Mesodermal cell (in vitro differentiated cells): ENCODE data around the gene POLQ. TPM values are rescaled to one million over a fixed set of nuclear protein-coding genes. Genes with fewer than 3 reads are reported as not detected.
"Not testable (repeated sequence)": the region's sequence is repeated elsewhere in the genome, so short reads cannot be mapped to it uniquely, and the experiment has no call there.

Experiments
- H3K27ac ChIP-seq: 2 replicates; pipeline ENCODE4 v1.7.0; 2013; ENCODE audit warnings: mild to moderate bottlenecking, low read depth, low read length, moderate library complexity; ENCODE audit not compliant: severe bottlenecking
- H3K36me3 ChIP-seq: 2 replicates; pipeline ENCODE4 v1.7.1; 2013; ENCODE audit warnings: mild to moderate bottlenecking, low read length, moderate library complexity; ENCODE audit not compliant: control insufficient read depth, insufficient read depth
- H3K4me1 ChIP-seq: one replicate; pipeline ENCODE4 v1.7.1; 2013; ENCODE audit warnings: mild to moderate bottlenecking, low read length; ENCODE audit not compliant: insufficient read depth, control insufficient read depth, poor library complexity, severe bottlenecking
- H3K4me3 ChIP-seq: 2 replicates; pipeline ENCODE4 v1.7.0; 2013; ENCODE audit warnings: low read length, control low read depth, mild to moderate bottlenecking; ENCODE audit not compliant: insufficient read depth, poor library complexity, severe bottlenecking; ENCODE audit errors: extremely low read depth
- H3K9me3 ChIP-seq: 2 replicates; pipeline ENCODE4 v1.7.1; 2013; ENCODE audit warnings: mild to moderate bottlenecking, low read length, moderate library complexity; ENCODE audit not compliant: control insufficient read depth
- WGBS, 2 experiments: methylation state at CpG; one replicate each; pipeline ENCODE4 v1.1.5; 2013; ENCODE audit warnings: missing lambda C conversion rate in 2 of 2; ENCODE audit not compliant: insufficient coverage in 2 of 2; 5-methylcytosine and 5-hydroxymethylcytosine counted together
- polyA plus RNA-seq, 2 experiments: library from polyadenylated mRNA; stranded (reverse); fragments of 50-300 nt; gene quantifications; one replicate each; pipeline ENCODE4 v1.2.3, GENCODE V29; 2013

Gene POLQ
- 5.8 TPM for polyA plus RNA-seq (2013, experiment 1 of 2)
- polyA plus RNA-seq (2013, experiment 2 of 2) = 5.6 TPM

DNA sequence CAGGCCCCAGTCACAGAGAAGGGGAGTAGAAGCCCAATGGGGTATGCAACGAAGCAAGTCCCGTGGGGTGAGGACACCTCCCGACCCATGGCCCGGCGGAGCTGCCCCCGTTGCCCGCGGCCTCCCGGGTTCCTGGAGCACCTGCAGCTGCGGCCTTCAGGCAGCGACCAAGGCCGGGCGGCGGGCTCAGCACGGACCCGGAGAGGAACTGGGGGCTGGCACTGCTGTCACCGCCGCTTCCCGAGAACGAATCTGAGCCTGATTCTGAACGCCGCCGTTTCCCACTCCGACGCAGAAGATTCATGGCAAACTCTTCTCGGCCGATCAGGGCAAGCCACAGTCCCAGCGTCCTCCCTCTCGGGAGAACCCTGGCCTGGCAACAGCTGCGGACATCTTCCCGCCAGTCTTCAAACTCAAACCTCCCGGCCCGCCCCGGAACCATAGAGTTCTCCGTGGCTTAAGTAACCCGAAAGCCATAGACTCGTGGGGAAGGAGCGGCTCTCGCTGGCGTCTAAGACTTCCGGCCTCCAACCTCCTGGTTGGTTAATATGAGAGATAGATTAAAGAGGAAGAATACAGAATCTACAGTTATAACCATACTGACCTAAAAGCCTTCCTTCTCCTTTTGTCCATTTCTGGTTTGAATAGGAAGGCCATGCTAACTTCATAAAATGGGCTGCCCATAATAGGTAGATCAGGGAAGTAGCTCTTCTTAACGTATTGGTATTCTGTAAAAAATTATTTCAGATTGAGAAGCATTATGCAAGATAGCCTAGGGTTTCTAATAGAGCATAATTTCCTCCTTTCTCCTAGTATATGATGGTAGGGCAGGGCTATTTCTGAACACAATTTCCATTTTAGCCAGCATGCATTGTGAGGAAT lies at the start of gene POLQ:
Gene POLQ, minus strand, starts transcription at position 415 of the 882 bp plus-strand sequence. Its CDS starts 111 bp downstream, at position 304.
- H3K4me1 ChIP-seq = peaks cover 3% of the 10 kb centered on the region
- WGBS, 2 experiments = 0 to 1% methylated on average over 32 to 33 of the region's 42 CpGs
- H3K27ac ChIP-seq = peak within 1 kb of the TSS; percentile 2
- H3K4me3 ChIP-seq = peak within 1 kb of the TSS; percentile 70
- no peaks in the 10 kb centered on the region for H3K9me3 ChIP-seq
- H3K36me3 ChIP-seq = peaks cover 27% of the 10 kb centered on the region

DNA sequence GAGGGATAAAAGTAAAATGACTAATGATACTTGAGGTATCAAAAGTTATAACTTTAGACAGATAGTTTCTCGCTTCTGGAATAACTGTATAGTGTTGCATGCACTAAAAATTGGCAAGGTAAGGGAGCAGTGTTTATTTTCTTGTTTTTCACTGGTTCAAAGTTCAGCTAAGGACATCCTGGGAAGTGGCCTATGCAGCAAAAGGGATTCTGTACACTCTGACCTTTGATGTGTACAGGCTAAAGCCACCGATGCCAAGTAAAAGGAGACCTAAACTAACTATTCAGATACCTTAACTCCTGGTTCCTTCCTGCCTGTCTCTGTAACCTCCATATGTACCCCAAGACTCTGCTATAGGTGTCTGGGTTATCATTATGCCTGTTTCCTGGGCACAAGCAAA lies 49.1 kb upstream of the POLQ start:
- Histone ChIP-seq H3K9me3 (no peaks in the 10 kb centered on the region), H3K4me1 (no peaks in the 10 kb centered on the region), H3K27ac (no peak overlapping the region), H3K36me3 (no peaks in the 10 kb centered on the region), H3K4me3 (no peak overlapping the region)
- WGBS, 2 experiments = 84 to 100% methylated on average over 2 of the region's 2 CpGs

DNA sequence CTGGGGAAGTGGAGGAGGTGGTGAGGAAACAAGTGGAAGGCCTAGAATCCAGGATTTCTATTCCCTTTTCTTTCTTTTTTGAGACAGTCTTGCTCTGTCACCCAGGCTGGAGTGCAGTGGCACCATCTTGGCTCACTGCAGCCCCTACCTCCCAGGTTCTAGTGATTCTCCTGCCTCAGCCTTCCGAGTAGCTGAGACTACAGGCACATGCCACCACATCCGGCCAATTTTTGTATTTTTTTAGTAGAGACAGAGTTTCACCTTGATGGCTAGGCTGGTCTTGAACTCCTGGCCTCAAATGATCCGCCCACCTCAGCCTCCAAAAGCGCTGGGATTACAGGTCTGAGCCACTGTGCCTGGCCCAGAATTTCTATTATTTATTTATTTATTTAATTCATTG lies 48.0 kb upstream of the POLQ start:
- WGBS, 2 experiments = 86 to 87% methylated on average over 1 to 3 of the region's 4 CpGs
- H3K9me3 ChIP-seq, H3K36me3 ChIP-seq, H3K4me3 ChIP-seq, H3K4me1 ChIP-seq, H3K27ac ChIP-seq: not testable (repeated sequence)

DNA sequence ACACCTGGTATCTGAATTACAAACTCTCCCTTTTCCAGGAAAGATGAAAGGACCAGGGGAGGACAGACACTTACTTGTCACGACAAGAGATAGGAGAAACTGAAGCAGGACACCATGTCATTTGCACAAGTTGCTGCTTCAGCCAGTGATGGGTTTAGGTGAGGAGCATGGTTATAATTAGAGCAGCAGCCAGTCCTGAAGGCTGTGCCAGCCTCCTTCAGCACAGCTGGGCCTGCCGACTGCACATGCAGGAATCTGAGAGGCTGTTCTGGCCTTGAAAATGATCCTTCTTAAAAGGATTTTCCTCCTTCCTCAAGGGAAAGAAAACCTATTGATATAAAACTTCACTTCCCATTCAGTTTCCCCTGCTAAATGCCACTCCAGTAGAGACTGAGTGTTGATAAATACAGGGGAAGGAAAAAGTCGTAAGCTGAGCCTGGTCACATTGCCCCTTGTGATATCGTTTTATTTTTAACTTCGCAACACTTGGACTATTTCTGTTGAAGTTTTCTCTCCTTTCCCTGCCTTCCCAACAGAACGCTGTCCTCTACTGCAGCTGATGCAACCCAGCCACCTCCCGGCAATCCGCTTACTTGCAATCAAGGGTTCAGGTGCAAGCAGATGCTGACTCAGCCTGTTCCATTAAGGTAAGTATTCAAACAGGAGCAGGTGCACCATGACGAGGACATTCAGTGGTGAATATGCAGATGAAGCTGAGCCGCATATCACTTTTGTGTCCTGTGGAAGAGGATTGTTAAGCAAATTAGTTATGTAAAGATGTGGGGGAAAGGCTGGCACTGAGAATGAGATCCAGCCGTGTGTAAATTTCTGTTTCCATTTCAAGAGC lies 47.3 kb upstream of the POLQ start, which contains the start of gene FBXO40:
Gene FBXO40, plus strand, starts transcription at position 524 of the 847 bp plus-strand sequence. CDS start 27,197 bp downstream, outside the sequence.
- 30 to 33% methylated on average over 5 to 7 of the region's 11 CpGs for WGBS, 2 experiments
- H3K27ac ChIP-seq = no peak within 1 kb of the TSS
- no peaks in the 10 kb centered on the region for H3K9me3 ChIP-seq
- H3K4me1 ChIP-seq = no peaks in the 10 kb centered on the region
- H3K36me3 ChIP-seq = no peaks in the 10 kb centered on the region
- no peak within 1 kb of the TSS for H3K4me3 ChIP-seq

DNA sequence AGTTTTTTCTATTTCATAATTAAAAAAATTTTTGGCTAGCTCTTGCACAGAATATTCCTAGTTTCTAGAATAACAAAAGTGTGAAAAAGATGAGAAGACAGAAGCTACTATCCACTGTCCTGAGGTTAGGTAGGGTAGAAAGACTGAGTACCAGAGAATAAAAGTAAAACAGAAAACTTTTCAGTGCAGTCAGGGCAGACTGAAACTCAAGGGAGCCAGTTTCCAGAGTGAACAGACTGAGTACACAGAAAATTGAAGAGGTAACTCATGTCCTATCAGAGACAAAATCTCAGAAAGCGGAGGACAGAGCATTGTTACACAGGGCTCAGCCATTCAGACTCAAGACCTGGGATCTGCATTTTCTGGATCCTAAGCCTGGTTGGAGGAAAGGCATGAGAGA lies 38.6 kb upstream of the POLQ start:
- no peaks in the 10 kb centered on the region for H3K36me3 ChIP-seq
- H3K9me3 ChIP-seq = no peaks in the 10 kb centered on the region
- H3K27ac ChIP-seq = no peak overlapping the region
- H3K4me1 ChIP-seq = no peaks in the 10 kb centered on the region
- H3K4me3 ChIP-seq = no peak overlapping the region
- WGBS, 2 experiments = 89% methylated on average over 1 of the region's 1 CpG

DNA sequence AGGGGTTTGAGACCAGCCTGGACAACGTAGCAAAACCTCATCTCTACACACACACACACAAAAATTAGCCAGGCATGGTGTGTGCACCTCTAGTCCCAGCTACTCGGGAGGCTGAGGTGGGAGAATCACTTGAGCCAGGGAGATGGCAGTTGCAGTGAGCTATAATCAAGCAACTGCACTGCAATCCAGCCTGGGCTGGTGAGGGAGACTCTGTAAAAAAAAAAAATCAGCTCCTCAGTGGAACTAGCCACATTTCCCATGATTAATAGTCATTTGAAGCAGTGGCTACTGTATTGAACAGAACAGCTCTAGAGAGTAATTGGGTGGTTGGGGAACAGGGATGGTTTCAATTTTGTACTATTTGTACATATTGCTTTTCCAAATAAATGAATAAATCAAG lies 35.9 kb upstream of the POLQ start:
- no peak overlapping the region for H3K4me3 ChIP-seq
- WGBS, 2 experiments = 71% methylated on average over 1 of the region's 2 CpGs; no CpG with 5 or more reads in 1 of the 2 experiments
- H3K4me1 ChIP-seq = no peaks in the 10 kb centered on the region
- no peaks in the 10 kb centered on the region for H3K36me3 ChIP-seq
- no peaks in the 10 kb centered on the region for H3K9me3 ChIP-seq
- no peak overlapping the region for H3K27ac ChIP-seq

DNA sequence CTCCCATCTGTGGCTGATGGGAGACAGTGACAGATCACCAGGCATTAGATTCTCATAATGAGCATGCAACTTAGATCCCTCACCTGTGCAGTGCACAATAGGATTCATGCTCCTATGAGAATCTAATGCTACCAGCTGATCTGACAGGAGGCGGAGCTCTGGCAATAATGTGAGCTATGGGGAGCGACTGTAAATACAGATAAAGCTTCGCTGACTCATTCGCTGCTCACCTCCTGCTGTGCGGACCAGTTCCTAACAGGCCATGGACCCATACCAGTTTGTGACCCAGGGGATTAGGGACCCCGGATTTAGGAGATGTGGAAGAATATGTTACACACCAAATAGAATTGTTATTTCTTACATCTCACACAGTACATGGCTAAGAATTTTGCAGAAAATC lies 28.7 kb upstream of the POLQ start:
- Histone ChIP-seq H3K36me3 (no peaks in the 10 kb centered on the region), H3K27ac (no peak overlapping the region), H3K4me3 (no peak overlapping the region), H3K4me1 (no peaks in the 10 kb centered on the region), H3K9me3 (no peaks in the 10 kb centered on the region)
- WGBS, 2 experiments = 79 to 80% methylated on average over 4 of the region's 6 CpGs

DNA sequence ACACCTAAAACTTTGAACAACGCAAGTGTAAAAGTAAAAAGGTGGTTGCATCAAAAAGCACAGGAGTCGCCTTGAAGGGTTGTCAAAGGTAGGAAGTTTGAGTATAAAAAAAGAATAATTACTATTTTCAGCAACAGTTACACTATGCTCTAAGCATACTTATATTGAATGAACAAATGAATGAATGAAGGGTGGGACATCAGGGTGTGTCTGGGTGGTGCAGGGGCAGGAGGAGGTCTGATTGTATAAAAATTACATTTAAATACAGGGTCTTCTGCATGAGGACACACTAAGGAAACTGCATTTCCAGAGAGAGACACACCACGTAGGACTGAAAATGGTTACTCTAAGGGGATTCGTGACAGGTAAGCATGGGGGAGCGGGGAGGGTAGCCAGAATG lies 21.9 kb upstream of the POLQ start, which contains the start of gene ARGFX:
Gene ARGFX, plus strand, starts transcription at position 301 of the 400 bp plus-strand sequence. CDS start 2,765 bp downstream, outside the sequence.
- 86 to 100% methylated on average over 1 to 3 of the region's 5 CpGs for WGBS, 2 experiments
- H3K27ac ChIP-seq = no peak within 1 kb of the TSS
- no peaks in the 10 kb centered on the region for H3K4me1 ChIP-seq
- no peak within 1 kb of the TSS for H3K4me3 ChIP-seq
- H3K9me3 ChIP-seq = no peaks in the 10 kb centered on the region
- no peaks in the 10 kb centered on the region for H3K36me3 ChIP-seq

DNA sequence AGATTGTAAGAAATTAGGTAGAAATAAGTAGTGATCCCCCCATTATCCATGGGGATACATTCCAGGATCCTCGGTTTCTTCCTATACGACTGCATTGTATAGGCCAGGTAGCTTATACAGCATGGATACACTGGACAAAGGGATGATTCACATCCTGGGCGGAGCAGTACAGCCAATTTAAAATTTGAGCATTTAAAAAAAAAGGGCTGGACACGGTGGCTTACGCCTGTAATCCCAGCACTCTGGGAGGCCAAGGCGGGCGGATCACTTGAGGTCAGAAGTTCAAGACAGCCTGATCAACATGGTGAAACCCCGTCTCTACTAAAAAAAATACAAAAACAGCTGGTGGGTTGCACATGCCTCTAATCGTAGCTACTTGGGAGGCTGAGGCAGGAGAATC lies 21.0 kb upstream of the POLQ start:
- no peak overlapping the region for H3K27ac ChIP-seq
- no peaks in the 10 kb centered on the region for H3K9me3 ChIP-seq
- 95 to 96% methylated on average over 9 of the region's 9 CpGs for WGBS, 2 experiments
- H3K4me1 ChIP-seq = no peaks in the 10 kb centered on the region
- H3K4me3 ChIP-seq = no peak overlapping the region
- no peaks in the 10 kb centered on the region for H3K36me3 ChIP-seq

DNA sequence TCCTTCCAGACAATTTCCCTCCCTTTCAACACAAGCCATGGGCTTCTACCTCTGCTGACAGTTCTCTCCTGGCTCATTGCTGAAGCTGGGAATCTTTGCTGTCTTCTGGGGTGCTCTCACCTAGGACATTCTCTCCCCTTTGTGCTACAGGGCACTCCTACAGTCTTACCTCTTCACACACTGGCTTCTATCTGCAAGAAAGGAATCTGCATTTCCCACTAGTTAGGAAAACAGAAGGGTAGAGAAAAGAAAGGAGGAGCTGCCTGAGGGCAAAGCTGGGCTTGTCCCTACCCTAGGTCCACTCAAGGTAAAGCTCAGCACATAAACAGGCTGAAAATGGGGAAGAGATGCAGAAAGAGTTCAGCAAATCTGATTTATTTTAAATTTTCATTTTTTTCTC lies 16.4 kb upstream of the POLQ start:
- H3K4me3 ChIP-seq = no peak overlapping the region

More for the DNA sequence above, 16.4 kb upstream of the POLQ start:
- no peaks in the 10 kb centered on the region for H3K9me3 ChIP-seq
- no peak overlapping the region for H3K27ac ChIP-seq
- no peaks in the 10 kb centered on the region for H3K36me3 ChIP-seq
- no peaks in the 10 kb centered on the region for H3K4me1 ChIP-seq
